Islet of Langerhans (tissue), 1 donor: ENCODE results near the gene ZNF254.
"Not testable (repeated sequence)": the region's sequence is repeated elsewhere in the genome, so short reads cannot be mapped to it uniquely, and the experiment has no call there.

Experiments
- FAIRE-seq: peaks from one replicate; lab custom pipeline; 2011; peaks lifted over from hg19 to GRCh38; lab: Jason Lieb, UNC

ZNF254 gene

DNA sequence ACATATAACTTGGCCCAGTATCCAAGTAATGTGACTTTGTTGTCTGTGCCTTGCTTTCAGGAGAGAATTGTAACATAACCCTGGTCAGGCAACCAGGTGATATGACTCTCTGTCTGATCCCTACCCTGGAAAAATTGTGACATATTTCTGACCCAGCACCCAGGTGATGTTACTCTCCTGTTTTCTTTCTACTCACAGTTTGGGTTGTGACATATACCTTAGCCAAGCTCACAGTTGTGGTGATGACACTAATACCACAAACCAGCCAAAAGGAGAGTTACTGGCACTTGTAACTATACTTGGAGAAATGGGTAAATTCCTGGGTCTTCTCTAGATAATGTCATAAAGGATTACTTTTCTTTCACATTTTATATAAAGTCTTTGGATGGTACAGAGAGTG, 14.3 kb upstream of the ZNF254 start:
- no peak for FAIRE-seq

DNA sequence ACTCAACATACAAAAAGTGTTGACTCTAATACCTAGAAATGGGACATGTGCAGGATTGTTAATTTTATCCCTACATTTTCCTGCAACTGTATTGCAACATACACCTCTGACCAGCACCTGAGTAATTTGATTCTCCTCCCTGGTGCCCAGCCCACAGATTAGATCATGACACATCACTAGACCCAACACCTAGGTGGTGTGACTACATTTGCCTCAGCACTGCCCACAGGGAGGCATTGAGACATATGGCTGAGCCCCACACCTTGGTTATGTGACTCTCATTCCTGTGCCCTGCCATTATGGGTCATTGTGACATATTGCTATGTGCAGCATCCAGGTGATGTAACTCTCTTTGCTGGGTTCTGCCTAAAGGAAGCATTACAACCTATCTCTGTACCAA, 13.2 kb upstream of the ZNF254 start:
- no peak for FAIRE-seq

DNA sequence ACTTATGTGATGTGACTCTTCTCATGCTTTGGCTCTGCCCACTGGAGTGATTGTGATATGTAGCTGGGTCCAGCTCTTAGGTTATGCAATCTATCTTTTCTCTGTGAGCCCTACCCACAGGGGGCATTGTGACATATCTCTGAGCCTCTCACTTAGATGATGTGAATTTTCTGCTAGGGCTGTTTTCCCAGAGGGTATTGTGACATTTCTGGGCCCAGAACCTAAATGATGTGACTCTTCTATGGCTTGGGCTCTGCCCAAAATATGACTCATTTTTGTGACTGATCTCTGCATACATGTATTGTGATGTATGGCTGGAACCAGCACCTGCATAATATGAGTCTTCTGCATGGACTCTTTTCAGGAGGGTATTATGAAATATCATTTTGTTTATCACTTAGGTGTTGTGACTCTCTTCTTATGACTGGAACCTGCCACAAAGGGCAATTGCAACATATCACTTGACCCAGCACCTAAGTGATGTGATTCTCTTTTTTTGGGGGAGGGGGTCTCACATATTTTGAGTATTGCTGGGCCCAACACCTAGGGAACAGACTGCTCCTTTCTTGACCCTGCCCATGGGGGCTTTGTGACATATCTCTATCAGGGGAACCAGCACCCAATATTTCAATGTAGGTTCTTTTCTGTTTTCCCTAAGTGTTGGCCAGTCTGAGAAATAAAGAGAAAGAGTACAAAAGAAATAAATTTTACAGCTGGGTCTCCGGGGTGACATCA, 12.1 kb upstream of the ZNF254 start:
- no peak for FAIRE-seq

DNA sequence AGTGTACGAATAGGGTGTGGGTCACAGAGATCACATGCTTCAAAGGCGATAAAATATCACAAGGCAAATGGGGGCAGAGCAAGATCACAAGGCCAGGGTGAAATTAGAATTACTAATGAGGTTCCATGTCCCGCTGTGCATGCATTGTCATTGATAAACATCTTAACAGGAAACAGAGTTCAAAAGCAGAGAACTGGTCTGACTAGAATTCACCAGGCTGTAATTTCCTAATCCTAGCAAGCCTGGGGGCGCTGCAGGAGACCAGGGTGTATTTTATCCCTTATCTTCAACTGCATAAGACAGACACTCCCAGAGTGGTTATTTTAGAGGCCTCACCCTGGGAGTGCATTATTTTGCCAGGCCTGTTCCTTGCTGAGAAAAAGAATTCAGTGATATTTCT, 11.5 kb upstream of the ZNF254 start:
- not testable (repeated sequence) for FAIRE-seq

DNA sequence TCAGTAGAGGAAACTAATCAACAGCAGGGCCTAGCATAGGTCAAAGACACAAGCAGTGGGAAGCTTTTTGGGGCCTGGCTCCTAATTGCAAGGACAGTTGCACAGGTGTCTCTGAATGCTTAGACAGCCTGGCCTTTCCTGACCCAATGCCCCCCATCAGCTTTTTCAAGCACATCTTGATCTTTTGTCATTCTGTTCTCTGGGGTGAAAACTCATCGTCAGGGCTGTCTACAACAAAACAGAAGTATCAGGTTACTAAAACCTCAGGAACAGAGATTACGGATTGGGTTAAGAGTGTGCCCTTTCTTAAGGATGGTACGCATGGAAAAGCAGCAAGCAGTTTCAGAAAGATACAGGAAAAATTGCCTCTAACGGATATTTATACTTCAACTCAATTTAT, 8.3 kb upstream of the ZNF254 start:
- no peak for FAIRE-seq

DNA sequence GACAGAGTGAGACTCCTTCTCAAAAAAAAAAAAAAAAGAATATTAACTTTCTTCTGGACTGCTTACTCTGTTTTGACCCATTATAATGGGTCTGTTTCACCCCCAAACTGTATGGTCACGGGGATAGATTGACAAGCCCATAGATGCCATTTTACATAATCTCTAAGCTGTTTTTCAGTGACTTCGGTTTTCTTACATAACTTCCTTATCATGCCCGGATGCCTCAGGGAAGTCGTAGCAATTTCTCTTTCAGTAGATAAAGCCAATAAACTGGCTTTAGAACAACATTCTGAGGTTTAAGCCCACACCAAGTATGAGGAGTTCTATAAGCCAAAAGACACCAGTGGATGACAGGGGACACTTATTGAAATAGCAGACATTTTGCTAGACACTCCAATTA, 5.9 kb upstream of the ZNF254 start:
- FAIRE-seq: no peak

DNA sequence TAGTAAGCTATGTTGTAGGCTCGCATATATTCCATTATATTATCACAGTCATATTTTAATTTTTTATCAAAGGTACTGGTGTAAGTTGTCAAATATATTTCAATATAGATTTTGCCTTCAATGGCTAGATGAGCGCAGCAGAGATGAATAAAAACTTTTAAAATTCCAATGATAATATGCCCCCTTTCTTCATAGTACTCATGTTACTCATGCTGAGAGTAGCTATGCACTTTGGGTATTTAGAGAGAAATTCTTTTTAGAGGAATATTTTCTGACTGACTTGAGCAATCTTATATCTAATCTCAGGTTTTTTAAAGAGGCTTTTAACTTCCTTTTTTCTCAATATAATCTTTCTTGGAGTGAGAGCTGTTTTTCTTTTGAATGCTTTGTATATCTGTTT, 11.4 kb downstream of the ZNF254 start:
- no peak for FAIRE-seq

DNA sequence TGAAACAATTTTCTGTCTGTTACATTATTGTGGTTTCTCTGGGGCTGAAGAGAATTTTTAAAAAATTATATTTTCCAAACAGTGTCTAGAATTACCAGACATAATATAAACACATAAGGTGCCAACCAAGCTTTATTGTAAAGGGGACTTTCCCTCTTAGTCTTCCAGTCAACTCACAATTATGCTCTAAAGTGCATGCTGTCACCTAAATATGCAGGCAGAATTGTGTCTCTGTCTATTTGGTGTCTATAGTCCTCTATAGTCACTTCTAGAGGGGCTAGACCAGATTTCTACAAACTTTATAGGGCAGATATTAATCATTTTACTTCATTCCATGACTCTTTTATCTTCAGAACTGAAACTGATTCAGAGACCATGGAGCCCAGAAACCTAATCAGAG, 12.8 kb downstream of the ZNF254 start:
- no peak for FAIRE-seq

DNA sequence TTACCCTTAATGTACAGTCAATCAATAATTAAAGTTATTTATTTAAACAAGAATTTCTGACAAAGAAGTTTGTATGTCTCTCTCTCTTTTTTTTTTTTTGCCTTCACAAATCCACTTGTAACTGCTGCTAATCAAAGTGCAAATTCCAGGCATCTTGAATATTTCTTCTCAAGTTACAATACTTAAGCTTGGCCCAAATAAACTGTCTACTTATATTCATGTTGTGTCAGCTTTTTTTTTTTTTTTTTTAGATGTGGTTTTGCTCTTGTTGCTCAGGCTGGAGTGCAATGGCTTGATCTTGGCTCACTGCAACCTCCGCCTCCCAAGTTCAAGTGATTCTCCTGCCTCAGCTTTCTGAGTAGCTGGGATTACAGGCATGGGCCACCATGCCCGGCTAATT, 13.6 kb downstream of the ZNF254 start:
- FAIRE-seq: not testable (repeated sequence)

DNA sequence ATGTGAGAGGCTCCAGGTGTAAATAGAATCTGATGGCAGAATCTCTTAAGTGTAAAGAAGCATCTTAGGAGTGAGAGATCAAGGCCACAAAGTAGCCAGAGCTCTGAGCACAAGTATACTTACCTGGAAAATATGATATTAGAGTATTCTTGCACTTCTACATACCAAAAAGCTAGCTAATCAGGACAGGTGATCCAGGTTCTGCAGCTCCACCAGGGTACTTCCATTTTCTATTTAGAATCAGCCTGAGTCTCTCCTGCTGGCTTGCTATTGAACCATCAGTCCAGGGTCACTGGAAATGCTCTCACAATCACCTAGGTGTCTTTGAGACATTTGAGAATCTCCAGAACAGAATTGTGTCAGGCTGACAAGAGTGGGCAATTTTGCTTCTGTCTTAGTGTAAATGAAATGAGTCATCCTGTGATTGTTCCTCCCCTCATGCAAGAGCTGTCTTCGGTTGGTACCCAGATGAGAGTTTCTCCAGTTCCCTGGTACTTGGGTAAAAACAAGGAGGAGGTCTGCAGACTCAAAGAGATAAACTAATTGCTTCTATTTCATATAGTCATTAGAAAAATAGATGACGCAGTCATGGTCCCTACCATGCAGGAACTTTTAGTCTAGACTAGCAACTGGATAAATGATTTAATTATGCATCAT, 14.6 kb downstream of the ZNF254 start:
- no peak for FAIRE-seq

DNA sequence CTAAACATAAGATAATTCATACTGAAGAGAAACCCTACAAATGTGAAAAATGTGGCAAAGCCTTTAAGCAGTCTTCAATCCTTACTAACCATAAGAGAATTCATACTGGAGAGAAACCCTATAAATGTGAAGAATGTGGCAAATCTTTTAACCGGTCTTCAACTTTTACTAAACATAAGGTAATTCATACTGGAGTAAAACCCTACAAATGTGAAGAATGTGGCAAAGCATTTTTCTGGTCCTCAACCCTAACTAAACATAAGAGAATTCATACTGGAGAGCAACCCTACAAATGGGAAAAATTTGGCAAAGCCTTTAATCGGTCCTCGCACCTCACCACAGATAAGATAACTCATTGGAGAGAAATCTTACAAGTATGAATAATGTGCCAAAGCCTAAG, 40.6 kb downstream of the ZNF254 start:
- FAIRE-seq: no peak

DNA sequence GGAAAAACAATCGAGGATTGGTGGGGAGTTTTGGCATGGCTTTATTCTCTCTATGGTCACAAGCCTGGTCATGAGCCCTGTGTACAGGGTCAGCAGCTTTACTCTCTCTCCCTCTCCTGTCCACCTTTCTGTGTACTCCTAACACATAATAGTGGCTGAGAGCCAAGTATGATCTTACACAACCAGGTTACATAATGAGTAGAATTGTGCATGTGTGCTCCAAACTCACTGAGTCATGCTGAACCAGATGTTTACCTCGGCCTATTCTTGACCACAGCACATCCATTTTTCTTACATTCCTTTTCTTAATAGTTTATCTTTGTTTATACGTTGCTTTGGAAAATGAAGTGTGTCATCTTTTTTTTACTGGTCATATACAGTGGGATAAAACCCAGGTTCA, 53.1 kb downstream of the ZNF254 start:
- FAIRE-seq: no peak

DNA sequence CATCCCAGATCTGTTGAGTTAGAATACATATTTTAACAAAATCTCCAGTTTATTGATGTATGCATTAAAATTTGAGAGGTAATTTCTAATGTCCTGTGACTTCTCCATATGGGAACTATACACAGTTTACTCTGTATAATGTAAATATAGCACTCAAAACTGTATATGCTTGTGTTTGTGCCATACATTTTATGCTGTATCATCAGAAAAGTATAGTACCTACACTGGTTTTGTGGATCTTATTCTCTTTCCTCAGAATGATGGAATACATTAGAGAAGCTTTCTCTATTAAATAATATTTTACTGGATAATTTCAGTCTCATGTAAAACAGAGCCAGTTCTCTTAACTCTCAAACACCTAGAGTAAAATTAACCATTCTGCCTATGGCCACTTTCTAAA, 53.6 kb downstream of the ZNF254 start:
- no peak for FAIRE-seq

DNA sequence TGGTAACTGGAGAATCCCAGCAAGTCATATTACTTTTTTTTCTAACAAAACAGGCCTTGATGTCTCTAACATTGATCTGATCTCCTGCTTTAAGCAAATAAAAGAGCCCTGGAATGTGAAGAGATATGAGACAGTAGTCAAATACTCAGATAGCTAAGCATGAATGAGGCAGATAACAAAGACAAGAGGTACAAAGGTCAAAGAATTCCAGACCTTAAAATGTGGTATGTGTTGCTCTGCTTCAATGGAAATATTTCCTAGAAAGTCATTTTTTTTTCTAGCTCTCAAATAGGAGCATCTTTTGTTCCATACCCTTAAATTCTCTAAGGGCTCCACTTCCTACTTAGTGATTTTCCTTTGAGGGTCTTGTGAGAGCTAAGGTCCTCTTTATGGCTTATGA, 54.6 kb downstream of the ZNF254 start:
- no peak for FAIRE-seq

DNA sequence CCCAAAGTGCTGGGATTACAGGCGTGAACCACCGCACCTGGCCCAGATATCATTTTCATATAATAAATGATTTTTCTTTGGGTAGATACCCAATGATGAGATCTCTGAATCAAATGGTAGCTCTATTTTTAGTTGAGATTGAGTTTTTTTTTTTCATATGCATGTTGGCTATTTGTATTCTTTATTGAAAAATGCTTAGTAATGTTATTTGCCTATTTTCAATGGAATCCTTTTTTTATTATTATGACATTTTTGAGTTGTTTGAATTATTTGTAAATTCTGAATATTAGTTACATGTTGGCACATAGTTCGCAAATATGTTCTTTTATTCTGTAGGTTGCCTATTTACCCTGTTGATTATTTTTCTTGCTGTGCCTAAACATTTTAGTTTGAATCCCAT, 55.8 kb downstream of the ZNF254 start:
- peak; percentile 17 for FAIRE-seq

DNA sequence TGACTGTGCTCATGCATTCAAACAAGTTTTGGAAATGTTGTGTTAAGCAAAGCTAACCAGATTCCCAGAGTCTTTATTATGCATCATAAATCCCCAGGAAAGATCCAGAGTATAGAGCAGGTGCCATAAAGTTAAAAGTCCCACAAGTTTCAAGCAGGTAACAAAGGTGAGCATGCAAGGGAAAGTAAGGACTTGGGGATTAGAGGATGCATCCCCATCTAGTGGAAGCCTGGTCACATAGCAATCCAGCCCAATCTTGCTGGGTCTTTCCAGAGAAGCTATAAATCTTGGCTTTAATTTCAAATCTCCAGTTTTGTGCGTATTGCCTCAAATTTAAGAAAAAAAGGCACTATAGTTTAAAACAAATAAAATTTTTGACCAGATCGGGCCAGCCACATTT, 72.7 kb downstream of the ZNF254 start:
- FAIRE-seq: no peak

DNA sequence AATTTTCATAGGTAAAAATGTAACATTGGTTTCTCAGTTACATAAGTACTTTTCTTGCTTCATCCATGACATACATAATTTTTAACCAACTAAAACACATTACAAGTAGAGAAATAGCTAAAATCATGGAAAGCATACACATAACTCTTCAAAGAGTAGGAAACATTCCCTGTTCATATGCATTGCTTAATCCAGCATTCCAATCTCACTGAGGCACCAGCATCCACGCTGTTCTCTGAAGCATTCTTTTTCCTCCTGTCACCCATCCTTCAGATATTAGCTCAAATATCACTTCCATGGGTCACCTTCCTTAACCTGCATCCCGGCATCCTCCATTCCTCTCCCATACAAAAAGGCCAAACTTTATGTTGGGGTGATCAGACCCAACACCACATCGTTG, 79.1 kb downstream of the ZNF254 start:
- no peak for FAIRE-seq

DNA sequence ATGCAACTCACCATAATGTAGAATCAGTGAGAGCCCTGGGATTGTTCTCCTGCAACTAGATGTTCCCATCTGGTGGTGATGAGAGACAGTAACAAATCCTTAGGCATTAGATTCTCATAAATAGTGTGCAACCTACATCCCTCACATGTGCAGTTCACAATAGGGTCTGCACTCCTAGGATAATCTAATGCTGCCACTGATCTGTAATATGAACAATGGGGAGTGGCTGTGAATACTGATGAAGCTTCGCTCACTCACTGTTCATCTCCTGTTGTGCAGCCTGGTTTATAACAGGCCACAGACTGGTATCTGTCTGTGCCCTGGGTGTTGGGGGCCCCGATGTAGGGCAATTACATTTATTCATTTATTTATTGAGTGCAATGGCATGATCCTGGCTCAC, 86.9 kb downstream of the ZNF254 start:
- FAIRE-seq: no peak

DNA sequence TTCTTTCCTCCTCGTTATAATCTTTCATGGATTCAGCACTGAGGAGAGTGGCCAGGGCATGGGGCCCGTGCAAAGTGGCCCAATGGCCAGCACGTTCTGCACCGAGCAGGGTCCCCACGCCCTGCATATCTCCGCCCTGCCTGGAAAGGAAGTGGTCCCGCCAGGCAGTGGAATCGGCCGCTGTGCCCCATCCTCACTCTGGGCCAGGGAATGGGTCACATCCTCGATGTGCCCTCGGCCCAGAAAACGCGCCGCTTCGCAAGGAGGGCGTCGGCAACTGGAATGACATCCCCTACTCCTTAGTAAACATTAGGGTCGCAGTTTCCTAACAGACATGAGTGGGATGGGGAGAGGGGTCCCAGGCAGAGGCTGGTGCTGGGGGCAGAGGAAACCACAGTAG, 90.7 kb downstream of the ZNF254 start:
- FAIRE-seq: no peak

DNA sequence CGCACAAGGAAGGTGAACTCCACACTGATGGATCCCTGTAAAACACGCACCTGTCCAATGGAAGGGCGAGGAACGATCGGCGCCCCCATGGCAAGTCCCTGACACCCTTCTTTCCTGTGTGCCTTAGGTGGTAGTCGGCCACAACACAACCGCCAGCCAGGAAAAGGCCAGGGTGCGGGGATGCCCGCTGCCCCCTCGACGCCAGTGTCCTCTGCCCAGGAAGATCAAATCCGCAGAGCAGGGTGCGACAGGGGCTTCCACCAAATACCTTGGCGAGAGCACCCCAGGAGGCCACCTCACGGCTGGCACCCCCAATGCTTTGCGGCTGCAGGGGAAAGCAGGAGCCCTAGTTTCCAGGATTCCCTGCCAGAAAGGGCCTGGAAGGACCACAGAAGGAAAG, 91.2 kb downstream of the ZNF254 start:
- FAIRE-seq: no peak
